ENCODE results near the gene PARP2.

The PARP2 gene

DNA sequence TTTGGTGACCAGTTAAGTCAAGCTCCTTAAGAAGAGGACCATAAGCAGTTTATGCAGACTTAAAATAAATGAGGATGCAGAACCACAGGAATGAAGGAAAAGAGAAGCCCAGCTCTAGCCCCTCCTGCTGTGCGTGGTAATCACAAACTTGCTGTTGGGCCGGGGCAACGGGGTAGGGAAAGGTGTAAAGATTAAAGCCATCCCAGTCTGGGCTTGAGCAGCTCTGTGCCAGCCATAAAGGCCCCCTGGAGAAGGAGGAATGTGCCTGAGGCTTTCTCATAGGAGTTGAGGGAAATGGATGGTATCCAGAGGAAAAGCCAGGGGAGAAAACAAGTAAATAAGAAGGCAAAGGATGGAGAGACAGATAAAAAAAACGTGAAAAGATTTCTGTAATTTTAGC is 44.7 kb downstream of the PARP2 start:
- intact Hi-C loops (cut with DNase I), result no loop called here
- DNase-seq, result no peak

DNA sequence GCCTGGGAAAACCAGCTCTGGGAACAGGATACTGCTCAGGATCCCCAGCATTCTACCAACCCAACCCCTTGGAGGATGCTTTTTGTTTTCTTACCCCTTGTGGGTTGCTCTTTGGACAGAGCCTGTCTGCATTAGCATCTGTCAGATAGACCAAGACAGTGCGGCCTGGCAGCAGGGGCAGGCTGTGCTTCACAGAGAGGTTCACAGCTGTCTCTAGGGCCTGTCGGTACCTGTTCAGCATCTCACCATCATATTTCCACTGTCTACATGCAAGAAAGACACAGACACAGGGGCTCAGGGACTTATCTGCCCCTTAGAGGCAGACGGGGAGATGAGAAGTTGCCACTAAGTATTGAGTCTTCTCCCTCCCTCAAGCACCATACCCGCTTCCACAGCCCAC is 48.1 kb downstream of the PARP2 start:
- DNase-seq, result no peak
- intact Hi-C loops (cut with DNase I), result no loop called here

GRCh38 chr14:20397511-20397910 is 54.1 kb downstream of the PARP2 start:
- intact Hi-C loops (cut with DNase I), result no loop called here
- no peak for DNase-seq

- no peak for DNase-seq
- intact Hi-C loops (cut with DNase I), result no loop called here
Observed at GRCh38 chr14:20400589-20400964, 57.1 kb downstream of the PARP2 start.

DNA sequence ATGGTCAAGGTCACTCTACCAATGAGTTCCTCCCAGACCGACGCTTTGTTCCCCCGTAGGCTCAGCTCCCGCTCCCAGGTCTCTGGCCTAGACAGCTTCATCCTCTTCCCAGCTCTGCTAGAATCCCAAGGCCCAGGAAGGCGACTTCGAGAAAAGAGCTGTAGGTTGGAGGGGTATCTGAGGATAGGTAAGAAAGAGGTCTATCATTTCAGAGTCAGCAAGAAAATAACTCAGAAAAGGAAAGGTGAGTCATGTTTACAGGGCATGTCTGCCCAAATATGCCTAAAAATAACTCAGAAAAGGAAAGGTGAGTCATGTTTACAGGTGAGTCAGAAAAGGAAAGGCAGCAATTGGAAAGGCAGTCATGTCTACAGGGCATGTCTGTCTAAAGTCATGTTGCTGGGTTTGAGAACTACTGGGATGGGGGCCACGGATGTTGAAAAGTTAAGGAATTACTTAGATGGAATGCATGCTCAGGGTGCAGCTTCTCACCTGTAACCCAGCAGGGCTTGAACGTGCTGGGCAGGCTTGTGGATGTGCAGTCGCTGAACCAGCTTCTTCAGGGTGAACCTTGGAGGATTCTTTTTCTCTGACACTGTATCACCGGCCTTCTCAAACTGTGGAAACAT is 57.6 kb downstream of the PARP2 start:
- no peak for DNase-seq
- intact Hi-C loops (cut with DNase I), result no loop called here

GRCh38 chr14:20403521-20403920 is 60.1 kb downstream of the PARP2 start:
- intact Hi-C loops (cut with DNase I), result no loop called here
- DNase-seq, result no peak
